Urothelium cell line (cell line): Measurements from ENCODE around the gene NGLY1.

Experiments used
- DNase-seq: peaks from one replicate; pipeline ENCODE4 v3.0.0; 2011; ENCODE audit warnings: low spot score, mixed read lengths
- FAIRE-seq: peaks from 2 replicates; lab custom pipeline; 2011; peaks lifted over from hg19 to GRCh38; lab: Jason Lieb, UNC

The NGLY1 gene

DNA sequence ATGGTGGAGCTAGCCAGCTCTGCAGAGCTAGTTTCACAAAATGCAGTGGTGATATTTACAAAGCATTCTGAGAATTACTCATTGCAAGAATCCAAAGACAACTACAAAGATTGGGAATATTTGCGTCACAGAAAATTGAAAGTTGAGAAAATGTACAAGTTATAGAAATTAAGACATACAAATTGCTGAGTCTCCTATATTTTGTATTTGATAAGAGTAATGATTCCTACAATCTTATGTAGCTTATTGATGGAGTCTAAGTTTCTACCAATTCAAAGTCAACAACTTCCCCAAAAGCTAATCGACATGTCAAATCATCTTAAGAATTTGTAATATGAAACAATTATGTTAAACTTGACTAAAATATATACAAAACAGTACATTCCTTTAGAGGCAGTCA is 72.2 kb downstream of the NGLY1 start:
- DNase-seq (no peak), FAIRE-seq (no peak)

DNA sequence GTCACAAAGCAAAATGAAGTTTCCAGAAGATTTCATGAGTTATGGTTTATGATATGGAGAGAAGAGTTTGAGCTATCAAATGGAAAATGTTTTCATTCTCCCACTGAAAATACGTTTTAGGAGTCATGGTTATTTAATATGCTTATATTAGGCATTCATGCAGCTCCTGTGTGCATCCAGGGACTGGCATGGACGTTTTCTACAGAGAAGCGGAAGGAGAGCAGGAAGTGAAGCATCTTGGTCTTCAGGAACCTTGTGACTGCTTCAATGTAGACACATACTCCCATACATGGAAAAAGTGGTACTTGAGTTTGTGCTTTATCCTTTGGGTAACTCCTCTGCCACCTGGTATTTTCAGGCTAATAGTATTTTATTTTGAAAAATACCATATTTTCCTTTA is 75.2 kb downstream of the NGLY1 start:
- FAIRE-seq (no peak), DNase-seq (no peak)

DNA sequence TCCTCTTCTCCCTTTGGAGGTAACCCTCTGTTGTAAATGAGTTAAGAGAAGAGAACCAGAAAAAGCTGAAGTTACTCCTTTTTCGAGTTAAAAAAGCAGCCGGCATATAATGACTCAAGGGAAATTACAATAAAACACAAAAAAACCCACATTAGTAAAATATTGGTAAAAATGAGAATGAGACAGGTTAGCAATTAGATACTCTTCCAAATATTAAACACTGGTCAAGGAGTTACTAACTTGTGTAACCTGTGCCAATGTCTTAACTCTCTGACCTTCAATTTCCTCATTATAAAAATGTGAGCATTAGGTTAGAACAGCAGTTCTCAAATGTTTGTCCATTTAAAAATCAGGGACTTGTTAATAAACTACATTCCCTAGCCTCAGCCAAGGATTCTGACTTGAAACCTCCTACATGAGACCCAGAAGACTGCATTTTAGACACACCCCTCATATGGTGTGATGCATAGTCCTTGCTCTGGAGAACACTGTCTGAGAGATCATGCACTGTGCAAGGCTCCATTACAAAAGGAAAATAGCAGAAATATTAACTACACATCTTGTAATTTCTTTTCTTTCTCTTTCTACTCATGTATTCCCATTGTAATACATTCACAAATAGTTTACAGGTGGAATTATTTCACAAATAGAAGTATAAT is 75.8 kb downstream of the NGLY1 start:
- no peak for DNase-seq
- FAIRE-seq = no peak

DNA sequence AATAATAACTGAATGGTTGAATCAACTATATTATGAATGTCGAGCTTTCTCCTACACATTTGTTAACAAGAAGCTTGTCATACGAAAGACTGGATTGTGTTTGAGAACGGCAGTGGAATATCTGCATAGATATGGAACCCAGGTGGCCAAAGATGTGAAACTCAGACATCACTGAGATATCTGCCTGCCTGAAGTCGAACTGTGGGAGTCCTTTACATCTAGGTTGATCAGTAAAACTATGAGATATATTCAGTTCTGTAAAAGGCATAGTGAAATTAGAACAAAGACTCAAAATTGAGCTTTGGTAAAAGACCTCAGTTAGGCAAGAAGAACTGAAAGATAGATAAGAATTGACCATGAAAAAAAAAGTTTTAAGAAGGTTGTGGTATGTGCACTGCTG is 77.0 kb downstream of the NGLY1 start:
- no peak for FAIRE-seq
- no peak for DNase-seq

DNA sequence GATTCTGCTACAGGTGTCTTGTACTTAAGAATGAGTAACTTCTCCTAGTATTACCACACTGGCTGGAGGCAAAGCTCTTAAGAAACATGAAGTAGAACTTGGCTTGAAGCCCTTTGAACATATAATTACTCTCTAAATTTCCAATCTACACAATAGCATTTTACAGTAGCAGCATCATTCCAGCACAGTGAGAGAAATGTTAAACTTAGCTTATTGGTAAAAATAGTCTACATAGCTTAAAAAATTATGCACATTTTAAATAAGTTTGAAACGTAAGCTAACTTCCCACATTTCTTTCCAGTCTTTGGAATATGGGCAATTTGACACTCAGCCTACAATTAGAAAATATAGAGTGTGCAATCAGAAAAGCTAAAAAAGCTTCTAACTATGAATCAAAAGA is 85.7 kb downstream of the NGLY1 start:
- DNase-seq (no peak), FAIRE-seq (no peak)

DNA sequence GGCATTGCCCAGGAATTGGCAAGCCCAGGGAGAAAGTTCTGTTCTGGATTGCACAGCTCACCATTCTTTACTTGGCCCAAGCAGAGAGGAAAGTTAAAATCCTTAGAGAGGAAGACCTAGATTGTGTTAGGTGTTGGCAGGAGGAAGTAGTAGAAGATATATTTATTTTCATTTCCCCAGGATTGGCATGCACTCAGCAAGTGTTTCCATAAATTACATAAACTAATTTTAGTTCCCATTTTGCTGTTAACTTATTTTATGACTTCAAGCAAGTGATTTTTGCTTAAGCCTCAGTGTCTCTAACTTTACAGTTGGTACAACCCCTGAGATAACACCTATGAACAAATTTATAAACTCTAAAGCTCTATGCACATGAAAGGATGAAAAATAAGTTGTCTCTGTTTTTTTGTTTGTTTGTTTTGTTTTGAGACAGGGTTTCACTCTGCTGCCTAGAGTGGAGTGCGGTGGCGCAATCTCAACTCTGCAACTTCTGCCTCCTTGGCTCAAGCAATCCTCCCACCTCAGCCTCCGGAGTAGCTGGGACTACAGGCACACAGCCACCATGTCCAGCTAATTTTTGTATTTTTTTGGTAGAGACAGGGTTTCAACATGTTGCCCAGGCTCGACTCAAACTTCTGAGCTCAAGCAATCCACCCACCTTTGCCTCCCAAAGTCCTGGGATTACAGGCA is 87.4 kb downstream of the NGLY1 start:
- no peak for DNase-seq
- FAIRE-seq = no peak

DNA sequence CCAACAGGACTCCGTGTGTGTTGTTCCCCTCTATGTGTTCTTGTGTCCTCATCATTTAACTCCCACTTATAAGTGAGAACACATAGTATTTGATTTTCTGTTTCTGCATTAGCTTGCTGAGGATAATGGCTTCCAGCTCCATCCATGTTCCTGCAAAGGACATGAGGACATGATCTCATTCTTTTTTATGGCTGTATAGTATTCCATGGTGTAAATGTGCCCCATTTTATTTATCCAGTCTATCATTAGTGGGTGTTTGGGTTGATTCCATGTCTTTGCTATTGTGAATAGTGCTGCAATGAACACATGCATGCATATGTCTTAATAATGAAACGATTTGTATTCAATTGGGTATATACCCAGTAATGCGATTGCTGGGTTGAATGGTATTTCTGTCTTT is 90.0 kb downstream of the NGLY1 start:
- no peak for FAIRE-seq

DNA sequence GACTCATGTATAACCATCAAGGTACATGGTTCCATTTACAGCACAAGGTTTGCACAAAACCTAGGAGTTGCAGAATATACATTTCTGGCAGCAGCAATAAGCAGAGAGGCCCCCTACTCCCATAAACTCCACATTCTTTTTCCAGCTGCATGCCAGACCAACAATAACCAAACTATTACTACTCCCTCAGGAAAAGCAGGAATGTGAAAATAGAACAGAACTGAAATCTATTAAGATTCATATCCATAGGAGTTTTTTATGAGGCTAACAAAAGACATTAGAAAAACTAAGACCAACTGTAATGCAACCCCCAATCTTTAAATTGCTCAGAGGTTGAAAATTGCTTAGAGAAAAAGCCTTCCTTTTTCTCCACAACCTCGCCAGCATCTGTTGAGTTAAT is 90.9 kb downstream of the NGLY1 start:
- FAIRE-seq (no peak), DNase-seq (no peak)

More for the DNA sequence above, 90.0 kb downstream of the NGLY1 start:
- DNase-seq = no peak

DNA sequence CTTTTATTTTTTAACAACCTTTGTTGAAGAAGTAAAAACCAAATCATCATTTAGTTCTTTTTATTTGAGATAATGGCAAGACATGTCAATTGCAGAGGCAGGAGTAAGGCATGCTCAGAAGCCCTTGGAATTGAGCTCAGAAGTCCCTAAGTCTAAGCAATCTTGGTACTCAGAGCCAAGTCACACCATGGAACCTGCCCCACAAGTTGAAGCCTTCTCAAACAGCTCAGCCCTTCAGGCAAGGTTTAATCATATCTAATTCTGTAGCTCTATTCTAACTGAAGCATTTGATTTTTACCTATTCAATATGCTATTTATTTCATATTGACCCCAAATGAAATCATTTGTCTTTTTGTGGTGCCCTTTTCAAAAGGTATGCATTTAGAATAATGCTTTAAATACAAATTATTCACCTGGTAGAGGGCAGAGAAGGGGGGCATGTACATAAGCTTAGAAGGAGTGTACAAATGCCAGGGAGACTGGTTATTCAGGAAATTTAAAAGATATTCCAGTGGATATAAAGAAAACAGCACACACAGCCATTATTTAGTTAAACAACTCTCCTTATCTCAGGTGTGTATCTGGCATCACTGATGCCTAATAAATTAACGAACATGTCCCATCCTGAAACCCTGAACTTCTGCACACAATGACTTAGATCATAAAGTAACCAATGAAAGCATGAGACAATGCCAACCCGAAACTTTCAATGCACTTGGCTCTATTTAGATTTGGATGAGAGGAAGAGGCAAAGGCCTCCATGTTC is 92.3 kb downstream of the NGLY1 start:
- FAIRE-seq (no peak), DNase-seq (no peak)

DNA sequence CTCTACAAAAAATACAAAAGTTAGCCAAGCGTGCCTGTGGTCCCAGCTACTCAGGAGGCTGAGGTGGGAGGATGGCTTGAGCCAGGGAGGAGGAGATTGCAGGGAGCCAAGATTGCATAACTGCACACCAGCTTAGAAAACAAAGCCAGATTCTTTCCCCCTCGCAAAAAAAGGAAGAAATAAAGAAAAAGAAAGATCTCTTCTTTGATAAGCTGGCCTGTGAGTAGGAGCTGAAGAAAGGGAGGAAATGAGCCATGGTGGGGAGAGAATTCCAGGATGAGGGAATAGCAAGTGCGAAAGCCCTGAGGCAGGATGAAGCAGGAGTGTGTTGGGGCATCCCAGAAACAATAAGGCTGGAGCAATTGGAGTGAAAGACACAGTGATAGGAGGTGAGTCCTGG is 94.0 kb downstream of the NGLY1 start:
- FAIRE-seq (no peak), DNase-seq (no peak)

DNA sequence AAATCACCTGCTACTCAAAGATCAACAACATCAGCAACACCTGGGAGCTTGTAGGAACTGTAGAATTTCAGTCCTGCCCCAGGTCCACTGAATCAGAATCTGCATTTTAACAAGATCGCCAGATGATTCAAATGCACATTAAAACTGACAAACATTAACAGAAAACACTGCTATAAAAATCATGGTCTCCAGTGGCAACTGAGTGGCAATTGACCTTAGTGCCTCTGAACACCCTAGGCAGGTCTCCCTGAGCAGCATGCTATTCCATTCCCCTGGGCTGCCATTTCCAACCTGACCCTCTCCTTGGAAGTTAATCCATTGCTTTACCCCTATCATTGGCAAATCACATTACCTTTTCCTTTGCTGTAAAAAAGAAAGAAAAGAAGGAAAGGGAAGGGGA is 95.5 kb downstream of the NGLY1 start:
- no peak for DNase-seq

DNA sequence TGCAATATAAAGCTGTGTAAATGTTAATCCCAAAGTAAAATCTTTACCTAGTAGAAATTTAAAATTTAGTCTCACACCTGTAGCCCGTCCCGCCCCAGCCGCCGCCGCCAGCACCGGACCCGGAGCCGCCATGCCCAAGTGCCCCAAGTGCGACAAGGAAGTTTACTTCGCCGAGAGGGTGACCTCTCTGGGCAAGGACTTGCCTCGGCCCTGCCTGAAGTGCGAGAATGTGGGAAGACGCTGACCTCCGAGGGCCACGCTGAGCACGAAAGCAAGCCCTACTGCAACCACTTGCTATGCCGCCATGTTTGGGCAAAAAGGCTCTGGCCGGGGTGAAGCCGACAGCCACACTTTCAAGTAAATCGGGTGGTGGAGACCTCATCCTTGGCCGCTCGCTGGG is 96.5 kb downstream of the NGLY1 start:
- DNase-seq = no peak
- no peak for FAIRE-seq

More for the DNA sequence above, 95.5 kb downstream of the NGLY1 start:
- FAIRE-seq = no peak

DNA sequence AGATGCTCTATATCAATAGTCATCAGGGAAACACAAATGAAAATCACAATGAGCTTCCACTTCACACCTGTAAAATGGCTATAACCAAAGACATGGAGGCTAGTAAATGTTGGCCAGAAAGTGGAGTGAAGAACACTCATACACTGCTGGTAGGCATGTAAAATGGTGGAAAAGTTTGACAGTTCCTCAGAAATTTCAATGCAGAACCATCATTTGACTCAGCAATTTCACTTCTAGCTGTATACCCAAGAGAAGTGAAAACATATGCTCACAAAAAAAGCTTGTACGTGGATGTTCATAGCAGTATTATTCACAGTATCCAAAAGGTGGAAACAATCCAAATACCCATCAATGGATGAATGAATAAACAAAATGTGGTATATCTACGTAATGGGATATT is 99.4 kb downstream of the NGLY1 start:
- DNase-seq (no peak), FAIRE-seq (no peak)

DNA sequence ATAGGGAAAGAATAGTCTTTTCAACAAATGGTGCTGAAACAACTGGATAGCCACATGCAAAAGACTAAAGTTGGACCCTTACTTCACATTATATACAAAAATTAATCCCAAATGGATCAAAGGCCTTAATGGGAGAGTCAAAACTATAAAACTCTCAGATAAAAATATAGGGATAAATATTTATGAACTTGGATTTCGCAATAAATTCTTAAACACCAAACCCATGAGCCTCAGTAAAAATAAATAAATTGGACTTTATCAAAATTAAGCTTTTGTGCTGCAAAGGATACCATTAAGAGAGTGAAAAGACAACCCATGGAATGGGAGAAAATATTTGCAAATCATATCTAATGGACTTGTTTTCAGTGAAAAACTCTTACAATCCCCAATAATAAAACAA is 99.8 kb downstream of the NGLY1 start:
- no peak for FAIRE-seq
- DNase-seq = no peak

DNA sequence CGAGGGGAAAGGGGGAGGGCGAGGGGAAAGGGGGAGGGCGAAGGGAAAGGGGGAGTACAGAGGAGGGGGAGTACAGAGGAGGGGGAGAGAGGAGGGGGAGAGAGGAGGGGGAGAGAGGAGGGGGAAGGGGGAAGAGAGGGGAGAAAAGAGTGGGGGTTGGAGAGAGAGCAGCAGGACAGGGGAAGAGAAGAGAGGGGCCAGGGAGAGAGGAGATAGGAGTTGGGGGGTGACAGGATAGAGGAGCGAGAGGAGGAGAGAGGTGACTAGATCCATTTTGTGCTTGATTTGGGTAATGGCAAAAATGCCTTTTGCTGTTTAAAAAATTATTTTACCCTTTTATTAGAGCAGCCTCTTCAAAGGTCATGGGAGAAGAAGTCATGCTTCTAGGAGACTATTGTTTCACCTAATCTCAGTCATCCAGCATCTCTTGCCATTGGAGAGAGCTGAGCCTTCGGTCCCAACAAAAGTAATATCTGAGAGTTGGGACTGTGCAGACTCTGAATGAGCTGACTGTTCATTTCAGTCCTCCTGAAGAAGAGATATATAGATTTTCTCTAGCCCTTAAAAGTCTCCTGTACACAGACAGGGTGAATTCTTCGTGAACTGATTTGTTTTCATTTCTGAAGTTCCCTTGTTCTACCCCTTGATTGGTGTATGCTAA is 103.5 kb downstream of the NGLY1 start:
- no peak for DNase-seq
- no peak for FAIRE-seq

DNA sequence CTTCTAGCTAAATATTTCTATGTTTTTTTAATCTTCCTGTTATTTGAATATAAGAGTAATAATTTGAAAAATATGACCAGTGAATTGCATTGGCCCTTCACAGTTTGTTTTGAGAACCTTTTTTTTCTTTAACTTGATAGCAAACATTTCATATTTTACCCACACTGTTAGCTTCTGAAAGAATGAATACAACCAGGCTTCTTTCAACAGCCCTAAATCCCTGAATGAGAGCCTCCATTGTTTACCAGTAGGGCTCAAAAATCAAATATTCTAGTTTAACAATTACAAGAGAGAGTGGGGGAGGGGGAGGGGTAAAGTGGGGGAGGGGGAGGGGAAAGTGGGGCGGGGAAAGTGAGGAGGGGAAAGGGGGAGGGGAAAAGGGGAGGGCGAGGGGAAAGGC is 104.1 kb downstream of the NGLY1 start:
- DNase-seq (no peak), FAIRE-seq (no peak)

DNA sequence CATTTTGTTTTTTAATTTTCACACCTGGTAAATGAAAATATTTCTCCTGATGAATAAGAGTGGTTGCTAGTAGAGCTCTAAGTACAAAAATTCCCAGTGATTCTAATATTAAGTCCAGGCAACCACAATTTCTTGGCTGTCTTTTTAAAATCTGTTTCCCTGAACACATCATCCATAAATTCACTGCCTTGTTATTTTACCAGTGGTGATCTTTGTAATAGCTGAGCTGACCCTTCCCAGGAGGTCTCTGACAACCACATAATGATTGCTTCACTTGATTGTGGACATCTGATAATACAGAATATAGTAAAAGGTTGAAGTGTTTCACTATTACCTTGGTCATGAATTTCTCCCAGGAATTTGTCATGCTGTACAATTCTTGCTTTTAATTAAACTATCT is 104.7 kb downstream of the NGLY1 start:
- FAIRE-seq (no peak), DNase-seq (no peak)

DNA sequence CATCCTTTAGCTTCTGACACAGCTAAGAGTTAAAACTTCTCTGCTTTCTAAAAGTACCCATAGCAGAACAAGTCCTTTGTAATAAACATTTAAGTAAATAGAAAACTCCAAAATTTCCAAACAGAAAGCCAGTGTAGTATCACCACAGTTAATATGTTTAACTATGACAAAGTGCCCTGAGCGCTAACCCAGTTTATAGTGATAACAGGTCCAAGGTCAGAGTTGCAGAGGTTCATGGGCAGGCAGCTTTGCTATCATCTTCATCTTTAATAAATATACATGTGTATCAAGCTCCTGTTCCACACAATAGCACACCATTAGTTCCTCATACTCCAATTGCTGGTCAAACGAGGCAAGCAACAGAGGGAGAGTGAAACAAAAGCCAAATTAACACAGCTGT is 106.1 kb downstream of the NGLY1 start:
- FAIRE-seq (no peak), DNase-seq (no peak)

DNA sequence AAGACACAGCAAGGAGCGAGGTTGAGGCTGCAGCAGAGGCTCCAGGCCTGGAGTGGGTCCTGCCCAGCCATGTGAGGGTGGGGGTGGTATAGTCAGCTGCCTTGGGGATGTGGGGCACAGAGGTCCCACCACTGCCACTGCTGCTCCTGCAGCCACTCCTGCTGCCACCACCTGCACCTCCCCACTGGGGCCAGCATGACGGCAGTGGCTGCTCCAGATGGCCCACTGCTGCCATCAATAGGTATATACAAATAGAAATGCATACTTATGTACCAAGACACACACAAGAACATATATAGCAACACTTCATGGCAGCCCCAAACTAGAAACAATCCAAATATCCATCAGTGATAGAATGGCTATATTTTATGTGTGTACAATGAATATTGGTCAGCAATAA is 108.6 kb downstream of the NGLY1 start:
- FAIRE-seq (no peak), DNase-seq (no peak)

DNA sequence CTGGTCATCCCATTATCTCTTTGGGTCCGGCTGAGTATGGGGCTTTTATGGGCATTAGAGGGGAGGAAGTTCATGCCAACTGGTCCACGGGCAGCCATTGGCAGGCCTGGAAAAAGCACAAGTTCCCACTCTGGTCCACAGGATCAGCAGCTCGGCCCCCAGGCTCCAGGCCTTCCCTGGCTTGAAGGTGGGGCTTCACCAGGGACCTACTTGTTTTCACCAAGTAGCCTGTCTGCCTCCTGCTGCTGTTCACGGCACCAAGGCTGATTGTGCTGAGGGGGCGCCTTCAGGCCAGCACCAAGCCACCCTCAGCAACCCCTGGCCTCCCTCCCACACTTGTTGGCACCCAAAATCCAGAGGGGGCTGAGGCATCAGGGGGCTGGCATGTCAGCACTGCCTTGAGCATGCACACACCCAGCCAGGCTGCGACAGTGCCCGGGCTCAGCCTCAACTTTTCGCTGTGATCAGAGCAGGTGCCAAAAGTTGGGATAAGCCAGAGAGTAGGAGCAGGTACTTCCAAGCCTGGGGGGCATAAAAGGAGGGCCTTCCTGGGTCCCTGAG is 109.4 kb downstream of the NGLY1 start:
- no peak for DNase-seq
- FAIRE-seq = no peak
